PFSK-1 (cell line): ENCODE data around the gene CHST15.

Source experiments
- FOXP2 ChIP-seq: optimal IDR thresholded peaks from 2 replicates; pipeline ENCODE3; 2011; ENCODE audit warnings: borderline replicate concordance, control low read depth, inconsistent platforms; ENCODE audit not compliant: insufficient read depth; ENCODE audit errors: extremely low read length, extremely low read depth
- POLR2AphosphoS5 ChIP-seq: IDR thresholded peaks from 2 replicates; pipeline ENCODE4 v1.6.1; 2012; ENCODE audit warnings: low read depth, mild to moderate bottlenecking, control low read depth, low read length, moderate library complexity
- SIN3A ChIP-seq: IDR thresholded peaks from 2 replicates; pipeline ENCODE4 v1.6.1; 2012; ENCODE audit warnings: mild to moderate bottlenecking, low read length, moderate library complexity, borderline replicate concordance; ENCODE audit not compliant: insufficient read depth
- TAF1 ChIP-seq: IDR thresholded peaks from 2 replicates; pipeline ENCODE4 v1.6.1; 2012; ENCODE audit warnings: low read length, control low read depth, borderline replicate concordance; ENCODE audit not compliant: insufficient read depth
- TF ChIP-seq, protein P1 (sequence below), 2 experiments: IDR thresholded peaks; 2 replicates each; pipeline versions ENCODE4 v1.6.1 to v1.8.0; 2011 to 2012; ENCODE audit warnings: low read depth in 2 of 2, low read length in 2 of 2, control low read depth in 1 of 2, inconsistent platforms in 1 of 2, mild to moderate bottlenecking in 1 of 2, moderate library complexity in 1 of 2; ENCODE audit not compliant: insufficient read depth in 1 of 2

The CHST15 gene

GRCh38 chr10:124126145-124126982 is 33.0 kb upstream of the CHST15 start:
- no peak for TF ChIP-seq POLR2AphosphoS5
- no peak for TF ChIP-seq SIN3A
- no peak for TF ChIP-seq FOXP2
- TF ChIP-seq, protein P1, sequence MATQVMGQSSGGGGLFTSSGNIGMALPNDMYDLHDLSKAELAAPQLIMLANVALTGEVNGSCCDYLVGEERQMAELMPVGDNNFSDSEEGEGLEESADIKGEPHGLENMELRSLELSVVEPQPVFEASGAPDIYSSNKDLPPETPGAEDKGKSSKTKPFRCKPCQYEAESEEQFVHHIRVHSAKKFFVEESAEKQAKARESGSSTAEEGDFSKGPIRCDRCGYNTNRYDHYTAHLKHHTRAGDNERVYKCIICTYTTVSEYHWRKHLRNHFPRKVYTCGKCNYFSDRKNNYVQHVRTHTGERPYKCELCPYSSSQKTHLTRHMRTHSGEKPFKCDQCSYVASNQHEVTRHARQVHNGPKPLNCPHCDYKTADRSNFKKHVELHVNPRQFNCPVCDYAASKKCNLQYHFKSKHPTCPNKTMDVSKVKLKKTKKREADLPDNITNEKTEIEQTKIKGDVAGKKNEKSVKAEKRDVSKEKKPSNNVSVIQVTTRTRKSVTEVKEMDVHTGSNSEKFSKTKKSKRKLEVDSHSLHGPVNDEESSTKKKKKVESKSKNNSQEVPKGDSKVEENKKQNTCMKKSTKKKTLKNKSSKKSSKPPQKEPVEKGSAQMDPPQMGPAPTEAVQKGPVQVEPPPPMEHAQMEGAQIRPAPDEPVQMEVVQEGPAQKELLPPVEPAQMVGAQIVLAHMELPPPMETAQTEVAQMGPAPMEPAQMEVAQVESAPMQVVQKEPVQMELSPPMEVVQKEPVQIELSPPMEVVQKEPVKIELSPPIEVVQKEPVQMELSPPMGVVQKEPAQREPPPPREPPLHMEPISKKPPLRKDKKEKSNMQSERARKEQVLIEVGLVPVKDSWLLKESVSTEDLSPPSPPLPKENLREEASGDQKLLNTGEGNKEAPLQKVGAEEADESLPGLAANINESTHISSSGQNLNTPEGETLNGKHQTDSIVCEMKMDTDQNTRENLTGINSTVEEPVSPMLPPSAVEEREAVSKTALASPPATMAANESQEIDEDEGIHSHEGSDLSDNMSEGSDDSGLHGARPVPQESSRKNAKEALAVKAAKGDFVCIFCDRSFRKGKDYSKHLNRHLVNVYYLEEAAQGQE (IDR thresholded peaks at IDR 0.05; ENCODE audit: insufficient read depth in 1 of 2, low read depth in 2 of 2, low read length in 2 of 2) = no peak
- TF ChIP-seq TAF1 = no peak

- TF ChIP-seq TAF1 (no peak), POLR2AphosphoS5 (no peak), FOXP2 (no peak), SIN3A (no peak)
- TF ChIP-seq, protein P1 (IDR thresholded peaks at IDR 0.05; ENCODE audit: insufficient read depth in 1 of 2, low read depth in 2 of 2, low read length in 2 of 2) = no peak
Observed at GRCh38 chr10:124125305-124126116, 32.1 kb upstream of the CHST15 start.

- TF ChIP-seq POLR2AphosphoS5 (no peak), FOXP2 (no peak), TAF1 (no peak), SIN3A (no peak)
- TF ChIP-seq, protein P1 (IDR thresholded peaks at IDR 0.05; ENCODE audit: insufficient read depth in 1 of 2, low read depth in 2 of 2, low read length in 2 of 2) = no peak
Observed at GRCh38 chr10:124124769-124125161, 31.4 kb upstream of the CHST15 start.

DNA sequence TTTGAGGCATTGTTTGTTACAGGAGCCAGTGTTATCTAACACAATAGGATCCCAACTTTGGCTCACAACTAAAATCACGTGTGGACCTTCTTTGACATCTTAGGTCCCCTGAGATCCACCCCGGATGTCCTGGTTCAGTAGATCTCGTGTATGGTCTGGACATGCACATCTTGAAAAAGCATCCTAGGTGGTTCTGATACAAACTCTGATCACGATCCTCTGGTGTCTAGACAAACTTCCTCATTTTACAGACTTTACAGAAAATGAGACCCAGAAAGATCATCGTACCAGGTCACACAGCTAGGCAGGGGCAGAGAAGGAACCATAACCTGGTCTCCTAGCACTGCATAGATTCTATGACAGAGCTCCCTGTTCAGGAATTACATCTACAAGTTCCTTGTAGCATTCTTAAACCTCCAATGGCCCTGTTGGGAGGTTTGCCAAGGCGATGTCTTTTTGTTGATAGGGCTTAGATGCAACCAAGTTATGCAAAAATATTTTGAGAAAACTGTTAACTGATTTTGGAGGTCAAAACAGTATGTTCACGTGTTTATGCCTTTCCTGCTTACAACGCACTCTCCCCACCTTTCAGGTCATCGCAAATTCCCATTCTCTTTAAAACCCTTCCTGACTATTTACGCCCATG is 30.8 kb upstream of the CHST15 start:
- TF ChIP-seq, protein P1 (IDR thresholded peaks at IDR 0.05; ENCODE audit: insufficient read depth in 1 of 2, low read depth in 2 of 2, low read length in 2 of 2) = no peak
- TF ChIP-seq SIN3A (no peak), POLR2AphosphoS5 (no peak), FOXP2 (no peak), TAF1 (no peak)
